GM12878 (cell line): ENCODE measurements around the gene DRP2. TPM values are rescaled to one million over a fixed set of nuclear protein-coding genes. Genes with fewer than 3 reads are reported as not detected.

Source experiments
- ATAC-seq: fragments of 200-7000 bp; cut with Tn5 transposase; 3 replicates; pipeline ENCODE4 v1.9.1; 2020; ENCODE audit warnings: mild to moderate bottlenecking, moderate library complexity
- BruUV-seq: library from RNA; stranded (reverse); fragments of 400-500 nt; replicated peaks from 2 replicates; lab custom pipeline; 2021; lab: Mats Ljungman, UMichigan
- CTCF ChIA-PET: fragments of 300-600 bp; sonication (Branson Sonifier 250); formaldehyde crosslinking; extraction: SDS; loops from one replicate; lab custom pipeline; 2021; ENCODE audit warnings: inconsistent platforms; lab: Yijun Ruan, JAX
- POLR2A ChIA-PET: fragments of 350-600 bp; formaldehyde crosslinking; extraction: SDS; loops from one replicate; lab custom pipeline; 2021; ENCODE audit warnings: inconsistent platforms; lab: Charles Lee
- RAD21 ChIA-PET: fragments of 300-600 bp; sonication (Branson Sonifier 250); formaldehyde crosslinking; loops from one replicate; lab custom pipeline; 2023; ENCODE audit warnings: antibody characterized with exemption; ENCODE audit not compliant: unreplicated experiment; lab: Charles Lee
- SMC1A ChIA-PET: fragments of 300-600 bp; sonication (Branson Sonifier 250); formaldehyde crosslinking; loops from one replicate; lab custom pipeline; 2023; ENCODE audit not compliant: unreplicated experiment, uncharacterized antibody; lab: Charles Lee
- DNase-seq: peaks from one replicate; pipeline ENCODE4 v3.0.0-alpha.2; 2011; ENCODE audit warnings: low read depth, low spot score
- FAIRE-seq: peaks from 3 replicates; lab custom pipeline; 2011; peaks lifted over from hg19 to GRCh38; lab: Jason Lieb, UNC
- H2AFZ ChIP-seq: 2 replicates; pipeline ENCODE4 v1.6.0; 2011; ENCODE audit warnings: low read depth, low read length, control low read depth; ENCODE audit not compliant: control insufficient read depth
- H3K27ac ChIP-seq: 2 replicates; pipeline ENCODE4 v1.5.1; 2011; ENCODE audit warnings: control low read depth; ENCODE audit not compliant: control insufficient read depth, insufficient read depth
- H3K27me3 ChIP-seq, 2 experiments: replicated peaks in 1 of 2; 2 replicates each; pipeline versions ENCODE4 v1.6.0 to v1.6.1; 2011; ENCODE audit warnings: low read length in 1 of 2; ENCODE audit not compliant: control insufficient read depth in 2 of 2, insufficient read depth in 2 of 2
- H3K36me3 ChIP-seq, 2 experiments: 2 replicates each; pipeline ENCODE4 v1.5.1; 2011; ENCODE audit warnings: low read length in 1 of 2; ENCODE audit not compliant: control insufficient read depth in 2 of 2, insufficient read depth in 2 of 2
- H3K4me1 ChIP-seq: 2 replicates; pipeline ENCODE4 v1.6.1; 2011; ENCODE audit warnings: mild to moderate bottlenecking, low read length, moderate library complexity, mixed read lengths; ENCODE audit not compliant: control insufficient read depth, insufficient read depth
- H3K4me2 ChIP-seq: 2 replicates; pipeline ENCODE4 v1.6.0; 2011; ENCODE audit warnings: control low read depth; ENCODE audit not compliant: control insufficient read depth, insufficient read depth
- H3K4me3 ChIP-seq: fragments of 200-600 bp; sonication (generic); 2 replicates; pipeline ENCODE4 v1.5.1; 2016
- H3K79me2 ChIP-seq: 2 replicates; pipeline ENCODE4 v1.6.0; 2011; ENCODE audit warnings: low read length; ENCODE audit not compliant: control insufficient read depth, insufficient read depth
- H3K9ac ChIP-seq: 2 replicates; pipeline ENCODE4 v1.8.0; 2011; ENCODE audit warnings: low read length, control low read depth, mixed read lengths; ENCODE audit not compliant: control insufficient read depth, insufficient read depth
- H3K9me3 ChIP-seq: replicated peaks from 3 replicates; pipeline ENCODE4 v1.5.1; 2011; ENCODE audit warnings: mild to moderate bottlenecking, low read length; ENCODE audit not compliant: control insufficient read depth, insufficient read depth
- H4K20me1 ChIP-seq: 2 replicates; pipeline ENCODE4 v1.6.0; 2011; ENCODE audit not compliant: control insufficient read depth, insufficient read depth
- EZH2 ChIP-seq: IDR thresholded peaks from 2 replicates; pipeline ENCODE4 v1.6.1; 2012; ENCODE audit warnings: low read depth, mild to moderate bottlenecking, control low read depth, inconsistent platforms, low read length, borderline replicate concordance; ENCODE audit not compliant: control insufficient read depth
- IRF4 ChIP-seq: IDR thresholded peaks from 2 replicates; pipeline ENCODE4 v1.6.1; 2011; ENCODE audit warnings: low read depth, low read length
- KLF5 ChIP-seq: fragments of 450-650 bp; IDR thresholded peaks from 2 replicates; pipeline ENCODE4 v1.6.1; 2014; ENCODE audit warnings: mild to moderate bottlenecking; ENCODE audit not compliant: partially characterized antibody
- WRNIP1 ChIP-seq: IDR thresholded peaks from 2 replicates; pipeline ENCODE4 v1.6.1; 2011; ENCODE audit warnings: low read depth, low read length, improper control_type of control experiment, borderline replicate concordance
- WGBS: methylation state at CpG from one replicate; pipeline ENCODE4 v1.1.6; 2016; ENCODE audit warnings: low lambda C conversion rate; ENCODE audit not compliant: insufficient replicate concordance, insufficient coverage; ENCODE audit errors: missing lambda C conversion rate; 5-methylcytosine and 5-hydroxymethylcytosine counted together
- in situ Hi-C: fragments of 300-500 bp; cut with MboI; formaldehyde crosslinking; loops from 9 replicates; pipeline ENCODE4 v1.14.3; 2018; ENCODE audit warnings: mixed read lengths
- intact Hi-C: fragments of 100-400 bp; cut with micrococcal nuclease; formaldehyde crosslinking; loops from one replicate; pipeline ENCODE4 v1.14.2; 2022; ENCODE audit not compliant: unreplicated experiment
- polyA plus RNA-seq, 11 experiments: library from polyadenylated mRNA; depleted of rRNA in 4 of 11; unstranded in 6 of 11; stranded (reverse) in 5 of 11; fragments of >200 nt; fragmentation: Nextera tagmentation in 4 of 11; fragmentation: Illumina TruSeq in 1 of 11; extraction: Ambion mirVana in 4 of 11; extraction: Trizol in 1 of 11; gene quantifications; 1 replicate in 1 of 11; 2 replicates in 10 of 11; pipeline versions ENCODE4 v1.2.1 to v1.2.3, GENCODE V29; 2011 to 2016; ENCODE audit warnings: inconsistent platforms in 2 of 11, missing spikeins in 2 of 11, low read depth in 1 of 11
- total RNA-seq, 4 experiments: library from RNA; depleted of rRNA in 3 of 4; stranded (reverse); fragments of >200 nt in 3 of 4; fragmentation: Illumina TruSeq in 1 of 4; extraction: Trizol in 1 of 4; gene quantifications; 2 replicates each; pipeline versions ENCODE4 v1.2.1 to v1.2.3, GENCODE V29; 2013 to 2021
- TF ChIP-seq, protein P1 (sequence below): fragments of 450-650 bp; formaldehyde crosslinking; IDR thresholded peaks from 2 replicates; pipeline ENCODE4 v1.4.0; 2020; ENCODE audit warnings: mild to moderate bottlenecking, moderate library complexity
- TF ChIP-seq, protein P2 (sequence below): IDR thresholded peaks from 2 replicates; pipeline ENCODE4 v1.6.1; 2011; ENCODE audit warnings: low read depth, low read length, improper control_type of control experiment, borderline replicate concordance
- TF ChIP-seq, protein P3 (sequence below): IDR thresholded peaks from 2 replicates; pipeline ENCODE4 v1.6.1; 2011; ENCODE audit warnings: mild to moderate bottlenecking, low read depth, low read length, moderate library complexity; ENCODE audit not compliant: insufficient replicate concordance
- TF ChIP-seq, protein P4 (sequence below): fragments of 450-650 bp; IDR thresholded peaks from 2 replicates; pipeline ENCODE4 v1.6.1; 2017; ENCODE audit warnings: borderline replicate concordance

Gene DRP2
- total and polyA plus RNA-seq, 10 of the 15 experiments (the other 5 are each of a cell fraction or from before 2014, with no cell fraction given) = 0.02 to 0.37 (median 0.15) TPM; not detected in 1

DNA sequence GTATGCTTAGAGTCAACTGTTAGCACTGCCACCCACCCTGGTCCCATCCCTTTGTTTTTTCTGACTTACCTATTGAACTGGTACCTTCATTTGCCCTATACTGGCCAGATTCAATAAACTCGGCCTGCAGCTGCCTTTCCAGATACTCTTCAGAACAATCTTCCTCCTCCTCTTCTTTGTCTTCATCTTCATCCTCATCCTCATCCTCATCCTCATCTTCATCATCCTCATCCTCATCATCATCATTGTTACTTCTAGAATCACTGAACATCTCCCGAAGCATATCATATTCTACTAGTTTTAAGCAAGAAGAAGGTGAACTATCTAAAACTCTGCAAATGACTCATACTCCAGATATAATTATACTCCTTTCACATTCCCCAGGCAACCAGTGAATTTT lies 56.7 kb downstream of the DRP2 start:
- CTCF ChIA-PET = interaction anchor here (2.9 kb wide), 1 partner anchor 10 kb away, joined by 11 read pairs; no protein-coding TSS in a partner anchor

More for the DNA sequence above, 56.7 kb downstream of the DRP2 start:
- no peaks in the 10 kb centered on the region for H3K79me2 ChIP-seq
- no peaks in the 10 kb centered on the region for H3K36me3 ChIP-seq
- BruUV-seq = no TSS peak
- H3K4me2 ChIP-seq = no peak overlapping the region
- no peaks in the 10 kb centered on the region for H4K20me1 ChIP-seq
- H2AFZ ChIP-seq = no peak overlapping the region
- ATAC-seq (no peak), FAIRE-seq (no peak), DNase-seq (no peak)
- H3K27me3 ChIP-seq = no peaks in the 10 kb centered on the region
- intact Hi-C loops = no loop called here
- WGBS = 43% methylated on average over 2 of the region's 2 CpGs
- SMC1A ChIA-PET = no interaction called here
- TF ChIP-seq, protein P1, sequence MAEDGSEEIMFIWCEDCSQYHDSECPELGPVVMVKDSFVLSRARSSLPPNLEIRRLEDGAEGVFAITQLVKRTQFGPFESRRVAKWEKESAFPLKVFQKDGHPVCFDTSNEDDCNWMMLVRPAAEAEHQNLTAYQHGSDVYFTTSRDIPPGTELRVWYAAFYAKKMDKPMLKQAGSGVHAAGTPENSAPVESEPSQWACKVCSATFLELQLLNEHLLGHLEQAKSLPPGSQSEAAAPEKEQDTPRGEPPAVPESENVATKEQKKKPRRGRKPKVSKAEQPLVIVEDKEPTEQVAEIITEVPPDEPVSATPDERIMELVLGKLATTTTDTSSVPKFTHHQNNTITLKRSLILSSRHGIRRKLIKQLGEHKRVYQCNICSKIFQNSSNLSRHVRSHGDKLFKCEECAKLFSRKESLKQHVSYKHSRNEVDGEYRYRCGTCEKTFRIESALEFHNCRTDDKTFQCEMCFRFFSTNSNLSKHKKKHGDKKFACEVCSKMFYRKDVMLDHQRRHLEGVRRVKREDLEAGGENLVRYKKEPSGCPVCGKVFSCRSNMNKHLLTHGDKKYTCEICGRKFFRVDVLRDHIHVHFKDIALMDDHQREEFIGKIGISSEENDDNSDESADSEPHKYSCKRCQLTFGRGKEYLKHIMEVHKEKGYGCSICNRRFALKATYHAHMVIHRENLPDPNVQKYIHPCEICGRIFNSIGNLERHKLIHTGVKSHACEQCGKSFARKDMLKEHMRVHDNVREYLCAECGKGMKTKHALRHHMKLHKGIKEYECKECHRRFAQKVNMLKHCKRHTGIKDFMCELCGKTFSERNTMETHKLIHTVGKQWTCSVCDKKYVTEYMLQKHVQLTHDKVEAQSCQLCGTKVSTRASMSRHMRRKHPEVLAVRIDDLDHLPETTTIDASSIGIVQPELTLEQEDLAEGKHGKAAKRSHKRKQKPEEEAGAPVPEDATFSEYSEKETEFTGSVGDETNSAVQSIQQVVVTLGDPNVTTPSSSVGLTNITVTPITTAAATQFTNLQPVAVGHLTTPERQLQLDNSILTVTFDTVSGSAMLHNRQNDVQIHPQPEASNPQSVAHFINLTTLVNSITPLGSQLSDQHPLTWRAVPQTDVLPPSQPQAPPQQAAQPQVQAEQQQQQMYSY (CRISPR knock-in tag) = no peak
- TF ChIP-seq, protein P2, sequence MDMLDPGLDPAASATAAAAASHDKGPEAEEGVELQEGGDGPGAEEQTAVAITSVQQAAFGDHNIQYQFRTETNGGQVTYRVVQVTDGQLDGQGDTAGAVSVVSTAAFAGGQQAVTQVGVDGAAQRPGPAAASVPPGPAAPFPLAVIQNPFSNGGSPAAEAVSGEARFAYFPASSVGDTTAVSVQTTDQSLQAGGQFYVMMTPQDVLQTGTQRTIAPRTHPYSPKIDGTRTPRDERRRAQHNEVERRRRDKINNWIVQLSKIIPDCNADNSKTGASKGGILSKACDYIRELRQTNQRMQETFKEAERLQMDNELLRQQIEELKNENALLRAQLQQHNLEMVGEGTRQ = no peak
- no peak for TF ChIP-seq KLF5
- TF ChIP-seq EZH2 = no peak
- no peak for TF ChIP-seq WRNIP1
- no peak for TF ChIP-seq IRF4
- TF ChIP-seq, protein P3, sequence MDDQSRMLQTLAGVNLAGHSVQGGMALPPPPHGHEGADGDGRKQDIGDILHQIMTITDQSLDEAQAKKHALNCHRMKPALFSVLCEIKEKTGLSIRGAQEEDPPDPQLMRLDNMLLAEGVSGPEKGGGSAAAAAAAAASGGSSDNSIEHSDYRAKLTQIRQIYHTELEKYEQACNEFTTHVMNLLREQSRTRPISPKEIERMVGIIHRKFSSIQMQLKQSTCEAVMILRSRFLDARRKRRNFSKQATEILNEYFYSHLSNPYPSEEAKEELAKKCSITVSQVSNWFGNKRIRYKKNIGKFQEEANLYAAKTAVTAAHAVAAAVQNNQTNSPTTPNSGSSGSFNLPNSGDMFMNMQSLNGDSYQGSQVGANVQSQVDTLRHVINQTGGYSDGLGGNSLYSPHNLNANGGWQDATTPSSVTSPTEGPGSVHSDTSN = no peak
- TF ChIP-seq, protein P4, sequence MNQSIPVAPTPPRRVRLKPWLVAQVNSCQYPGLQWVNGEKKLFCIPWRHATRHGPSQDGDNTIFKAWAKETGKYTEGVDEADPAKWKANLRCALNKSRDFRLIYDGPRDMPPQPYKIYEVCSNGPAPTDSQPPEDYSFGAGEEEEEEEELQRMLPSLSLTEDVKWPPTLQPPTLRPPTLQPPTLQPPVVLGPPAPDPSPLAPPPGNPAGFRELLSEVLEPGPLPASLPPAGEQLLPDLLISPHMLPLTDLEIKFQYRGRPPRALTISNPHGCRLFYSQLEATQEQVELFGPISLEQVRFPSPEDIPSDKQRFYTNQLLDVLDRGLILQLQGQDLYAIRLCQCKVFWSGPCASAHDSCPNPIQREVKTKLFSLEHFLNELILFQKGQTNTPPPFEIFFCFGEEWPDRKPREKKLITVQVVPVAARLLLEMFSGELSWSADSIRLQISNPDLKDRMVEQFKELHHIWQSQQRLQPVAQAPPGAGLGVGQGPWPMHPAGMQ = no peak
- no peak overlapping the region for H3K4me3 ChIP-seq
- in situ Hi-C loops = no loop called here
- H3K27ac ChIP-seq = no peak overlapping the region
- POLR2A ChIA-PET = no interaction called here
- no peak overlapping the region for H3K9ac ChIP-seq
- RAD21 ChIA-PET = no interaction called here
- no peaks in the 10 kb centered on the region for H3K9me3 ChIP-seq
- no peaks in the 10 kb centered on the region for H3K4me1 ChIP-seq
